Nephron progenitor cell (in vitro differentiated cells): Measurements from ENCODE around the gene RAPGEF4.

Experiments used
- DNase-seq: peaks from one replicate; pipeline ENCODE4 v3.0.0; 2021
- H3K27ac Mint-ChIP-seq: 2 replicates; pipeline ENCODE4 v1.8.0; 2021; ENCODE audit warnings: mild to moderate bottlenecking, moderate library complexity, mixed read lengths
- H3K27me3 Mint-ChIP-seq: 2 replicates; pipeline ENCODE4 v1.8.0; 2021; ENCODE audit warnings: mild to moderate bottlenecking, low read depth, mixed read lengths; ENCODE audit not compliant: poor library complexity
- H3K36me3 Mint-ChIP-seq: 2 replicates; pipeline ENCODE4 v1.8.0; 2021; ENCODE audit warnings: low read depth, mixed read lengths
- H3K4me1 Mint-ChIP-seq: 2 replicates; pipeline ENCODE4 v1.8.0; 2021; ENCODE audit warnings: mixed read lengths
- H3K4me3 Mint-ChIP-seq: 2 replicates; pipeline ENCODE4 v1.8.0; 2021; ENCODE audit warnings: mild to moderate bottlenecking, moderate library complexity, mixed read lengths
- H3K9me3 Mint-ChIP-seq: 2 replicates; pipeline ENCODE4 v1.8.0; 2021; ENCODE audit warnings: mild to moderate bottlenecking, moderate library complexity, mixed read lengths
- CTCF ChIP-seq: fragments of 200-600 bp; sonication (generic); IDR thresholded peaks from 2 replicates; pipeline ENCODE4 v1.5.0; 2021; ENCODE audit warnings: antibody characterized with exemption

Gene RAPGEF4

DNA sequence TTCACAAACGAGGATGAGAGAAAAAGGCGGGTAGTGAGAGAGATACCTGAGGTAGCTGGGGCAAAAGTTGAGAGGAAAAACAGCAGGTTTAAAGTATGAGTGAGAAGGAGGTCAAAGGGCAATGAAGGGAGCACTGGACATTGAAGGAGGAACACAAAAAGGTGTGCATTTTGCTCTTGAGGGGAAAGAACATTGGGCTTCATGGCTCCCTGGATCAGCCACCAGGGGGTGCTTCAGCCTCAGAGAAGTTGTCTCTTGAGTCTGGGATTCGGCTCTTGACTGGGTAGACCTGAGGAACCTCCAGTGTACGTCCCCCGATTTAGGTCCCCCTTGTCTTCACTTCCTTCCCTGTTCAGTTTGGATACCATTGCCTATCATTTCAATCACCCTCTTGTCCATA is 128.5 kb downstream of the RAPGEF4 start:
- DNase-seq: peak; percentile 61
- Mint-ChIP-seq H3K4me3 (no peak overlapping the region), H3K36me3 (no peaks in the 10 kb centered on the region), H3K27ac (no peak overlapping the region), H3K4me1 (peaks cover 19% of the 10 kb centered on the region), H3K27me3 (peaks cover 13% of the 10 kb centered on the region), H3K9me3 (no peaks in the 10 kb centered on the region)
- peak; percentile 57 for TF ChIP-seq CTCF

GRCh38 chr2:172865422-172865821 is 129.8 kb downstream of the RAPGEF4 start:
- Mint-ChIP-seq H3K36me3 (no peaks in the 10 kb centered on the region), H3K9me3 (no peaks in the 10 kb centered on the region), H3K27ac (no peak overlapping the region), H3K4me1 (peaks cover 7% of the 10 kb centered on the region), H3K4me3 (no peak overlapping the region), H3K27me3 (peaks cover 13% of the 10 kb centered on the region)
- no peak for DNase-seq
- TF ChIP-seq CTCF: no peak

- H3K36me3 Mint-ChIP-seq: no peaks in the 10 kb centered on the region
- no peak overlapping the region for H3K27ac Mint-ChIP-seq
- no peak overlapping the region for H3K4me3 Mint-ChIP-seq
- TF ChIP-seq CTCF: no peak
- peaks cover 9% of the 10 kb centered on the region for H3K9me3 Mint-ChIP-seq
- DNase-seq: no peak
- H3K27me3 Mint-ChIP-seq: peaks cover 8% of the 10 kb centered on the region
- peaks cover 6% of the 10 kb centered on the region for H3K4me1 Mint-ChIP-seq
Observed at GRCh38 chr2:172869861-172870260, 134.2 kb downstream of the RAPGEF4 start.

GRCh38 chr2:172870396-172870795 is 134.8 kb downstream of the RAPGEF4 start:
- no peak for TF ChIP-seq CTCF
- no peaks in the 10 kb centered on the region for H3K36me3 Mint-ChIP-seq
- peaks cover 10% of the 10 kb centered on the region for H3K9me3 Mint-ChIP-seq
- no peak overlapping the region for H3K27ac Mint-ChIP-seq
- peaks cover 6% of the 10 kb centered on the region for H3K4me1 Mint-ChIP-seq
- no peak overlapping the region for H3K4me3 Mint-ChIP-seq
- DNase-seq: no peak
- H3K27me3 Mint-ChIP-seq: peaks cover 3% of the 10 kb centered on the region

GRCh38 chr2:172877826-172878225 is 142.2 kb downstream of the RAPGEF4 start:
- no peak for TF ChIP-seq CTCF

GRCh38 chr2:172878260-172878659 is 142.6 kb downstream of the RAPGEF4 start:
- H3K27me3 Mint-ChIP-seq: peaks cover 4% of the 10 kb centered on the region
- DNase-seq: no peak
- no peak overlapping the region for H3K27ac Mint-ChIP-seq
- H3K36me3 Mint-ChIP-seq: peaks cover 6% of the 10 kb centered on the region
- H3K4me3 Mint-ChIP-seq: no peak overlapping the region
- no peak for TF ChIP-seq CTCF
- H3K9me3 Mint-ChIP-seq: peaks cover 22% of the 10 kb centered on the region
- no peaks in the 10 kb centered on the region for H3K4me1 Mint-ChIP-seq

More at GRCh38 chr2:172877826-172878225, 142.2 kb downstream of the RAPGEF4 start:
- Mint-ChIP-seq H3K27me3 (peaks cover 4% of the 10 kb centered on the region), H3K4me3 (no peak overlapping the region), H3K9me3 (peaks cover 22% of the 10 kb centered on the region), H3K36me3 (peaks cover 6% of the 10 kb centered on the region), H3K4me1 (no peaks in the 10 kb centered on the region), H3K27ac (no peak overlapping the region)
- no peak for DNase-seq
